H9 (cell line): ENCODE results near the gene LYSMD4. TPM values are rescaled to one million over a fixed set of nuclear protein-coding genes. Genes with fewer than 3 reads are reported as not detected.

Source experiments
- DNase-seq: peaks from one replicate; pipeline ENCODE4 v3.0.0-alpha.2; 2017
- H2AFZ ChIP-seq: one replicate; pipeline ENCODE4 v1.6.1; 2013; ENCODE audit warnings: mild to moderate bottlenecking, low read length, control low read depth, moderate library complexity
- H2AK5ac ChIP-seq: 2 replicates; pipeline ENCODE4 v1.6.1; 2013; ENCODE audit warnings: low read length, control low read depth, mixed read lengths; ENCODE audit not compliant: insufficient read length
- H2BK120ac ChIP-seq: one replicate; pipeline ENCODE4 v1.6.1; 2013; ENCODE audit warnings: low read depth, mild to moderate bottlenecking, low read length, control low read depth, inconsistent platforms; ENCODE audit not compliant: poor library complexity, severe bottlenecking
- H2BK12ac ChIP-seq: 2 replicates; pipeline ENCODE4 v1.6.1; 2013; ENCODE audit warnings: low read length, control low read depth, mixed read lengths, low read depth; ENCODE audit not compliant: insufficient read length
- H2BK15ac ChIP-seq: 2 replicates; pipeline ENCODE4 v1.6.1; 2013; ENCODE audit warnings: low read depth, low read length, control low read depth
- H2BK20ac ChIP-seq: one replicate; pipeline ENCODE4 v1.6.1; 2013; ENCODE audit warnings: low read depth, mild to moderate bottlenecking, low read length, control low read depth, inconsistent platforms; ENCODE audit not compliant: poor library complexity, severe bottlenecking
- H2BK5ac ChIP-seq: 2 replicates; pipeline ENCODE4 v1.6.1; 2013; ENCODE audit warnings: low read length, control low read depth, mixed read lengths; ENCODE audit not compliant: insufficient read length
- H3K14ac ChIP-seq: 2 replicates; pipeline ENCODE4 v1.6.1; 2013; ENCODE audit warnings: low read length, control low read depth; ENCODE audit not compliant: insufficient read depth
- H3K18ac ChIP-seq: 2 replicates; pipeline ENCODE4 v1.6.1; 2013; ENCODE audit warnings: low read depth, mild to moderate bottlenecking, mixed read lengths, low read length, control low read depth; ENCODE audit not compliant: insufficient read length
- H3K23ac ChIP-seq: 2 replicates; pipeline ENCODE4 v1.6.1; 2013; ENCODE audit warnings: low read length, control low read depth, mixed read lengths, low read depth; ENCODE audit not compliant: insufficient read length
- H3K23me2 ChIP-seq: 2 replicates; pipeline ENCODE4 v1.6.1; 2013; ENCODE audit warnings: low read depth, mild to moderate bottlenecking, mixed read lengths, low read length, control low read depth; ENCODE audit not compliant: insufficient read length, poor library complexity, severe bottlenecking
- H3K27ac ChIP-seq: 2 replicates; pipeline ENCODE4 v1.5.1; 2013; ENCODE audit warnings: low read length, control low read depth, mixed read lengths, low read depth; ENCODE audit not compliant: insufficient read length
- H3K27me3 ChIP-seq: 2 replicates; pipeline ENCODE4 v1.6.1; 2013; ENCODE audit warnings: low read length, control low read depth, inconsistent platforms; ENCODE audit not compliant: insufficient read depth
- H3K4ac ChIP-seq: 2 replicates; pipeline ENCODE4 v1.6.1; 2013; ENCODE audit warnings: low read depth, mild to moderate bottlenecking, control low read depth, inconsistent platforms, low read length, moderate library complexity
- H3K4me1 ChIP-seq: 2 replicates; pipeline ENCODE4 v1.6.1; 2013; ENCODE audit warnings: low read length, control low read depth, inconsistent platforms; ENCODE audit not compliant: insufficient read depth
- H3K4me2 ChIP-seq: 2 replicates; pipeline ENCODE4 v1.6.1; 2013; ENCODE audit warnings: low read length, control low read depth, mixed read lengths; ENCODE audit not compliant: insufficient read length, insufficient read depth
- H3K56ac ChIP-seq: 2 replicates; pipeline ENCODE4 v1.6.1; 2013; ENCODE audit warnings: low read depth, mild to moderate bottlenecking, mixed read lengths, low read length, control low read depth; ENCODE audit not compliant: insufficient read length
- H3K79me1 ChIP-seq: 2 replicates; pipeline ENCODE4 v1.6.1; 2013; ENCODE audit warnings: low read depth, mild to moderate bottlenecking, moderate library complexity, low read length, control low read depth, inconsistent platforms; ENCODE audit not compliant: insufficient read depth, poor library complexity, severe bottlenecking
- H3K79me2 ChIP-seq: 2 replicates; pipeline ENCODE4 v1.6.1; 2013; ENCODE audit warnings: low read length, control low read depth, inconsistent platforms; ENCODE audit not compliant: insufficient read depth
- H3K9ac ChIP-seq: 2 replicates; pipeline ENCODE4 v1.6.1; 2013; ENCODE audit warnings: low read length, control low read depth, mixed read lengths; ENCODE audit not compliant: insufficient read length; ENCODE audit errors: extremely low read depth
- H3K9me3 ChIP-seq: one replicate; pipeline ENCODE4 v1.6.1; 2013; ENCODE audit warnings: low read depth, low read length, inconsistent platforms; ENCODE audit not compliant: control insufficient read depth
- H3T11ph ChIP-seq: one replicate; pipeline ENCODE4 v1.6.1; 2013; ENCODE audit warnings: mild to moderate bottlenecking, low read length, control low read depth, inconsistent platforms
- H4K20me1 ChIP-seq: one replicate; pipeline ENCODE4 v1.6.1; 2013; ENCODE audit not compliant: control insufficient read depth, insufficient read length, insufficient read depth
- H4K5ac ChIP-seq: 2 replicates; pipeline ENCODE4 v1.6.1; 2013; ENCODE audit warnings: low read depth, mild to moderate bottlenecking, mixed read lengths, low read length, control low read depth; ENCODE audit not compliant: insufficient read length
- H4K8ac ChIP-seq: replicated peaks from 2 replicates; pipeline ENCODE4 v1.6.1; 2013; ENCODE audit warnings: low read length, control low read depth, mixed read lengths, low read depth; ENCODE audit not compliant: insufficient read length
- H4K91ac ChIP-seq: 2 replicates; pipeline ENCODE4 v1.6.1; 2013; ENCODE audit warnings: low read depth, mild to moderate bottlenecking, moderate library complexity, mixed read lengths, low read length, control low read depth; ENCODE audit not compliant: insufficient read length
- H3K27ac Mint-ChIP-seq, 3 experiments: 2 replicates in 2 of 3; 3 replicates in 1 of 3; pipeline ENCODE4 v1.8.0; 2020 to 2021; ENCODE audit warnings: mixed read lengths in 3 of 3, mild to moderate bottlenecking in 1 of 3, moderate library complexity in 1 of 3
- H3K27me3 Mint-ChIP-seq: 2 replicates; pipeline ENCODE4 v1.8.0; 2021; ENCODE audit warnings: low read depth, mild to moderate bottlenecking, moderate library complexity, mixed read lengths
- H3K36me3 Mint-ChIP-seq, 3 experiments: 2 replicates in 2 of 3; 3 replicates in 1 of 3; pipeline ENCODE4 v1.8.0; 2020 to 2021; ENCODE audit warnings: low read depth in 3 of 3, mixed read lengths in 3 of 3; ENCODE audit not compliant: insufficient read depth in 1 of 3
- H3K4me1 Mint-ChIP-seq, 2 experiments: 2 replicates each; pipeline ENCODE4 v1.8.0; 2020; ENCODE audit warnings: mixed read lengths in 2 of 2
- H3K4me3 Mint-ChIP-seq, 2 experiments: 2 replicates in 1 of 2; 3 replicates in 1 of 2; pipeline ENCODE4 v1.8.0; 2020 to 2021; ENCODE audit warnings: mild to moderate bottlenecking in 2 of 2, mixed read lengths in 2 of 2, moderate library complexity in 1 of 2
- H3K9me3 Mint-ChIP-seq, 2 experiments: 2 replicates in 1 of 2; 3 replicates in 1 of 2; pipeline ENCODE4 v1.8.0; 2020; ENCODE audit warnings: mild to moderate bottlenecking in 2 of 2, mixed read lengths in 2 of 2, moderate library complexity in 1 of 2
- WGBS: extraction: QIAGEN DNeasy Blood & Tissue Kit; methylation state at CpG from one replicate; pipeline ENCODE4 v1.1.7; 2013; ENCODE audit warnings: missing lambda C conversion rate, low lambda C conversion rate, mixed read lengths; ENCODE audit not compliant: insufficient read length; ENCODE audit errors: extremely low coverage; 5-methylcytosine and 5-hydroxymethylcytosine counted together
- total RNA-seq: library from RNA; stranded (reverse); gene quantifications from 2 replicates; pipeline ENCODE4 v1.2.1, GENCODE V29; 2021
- TF ChIP-seq, protein P1 (sequence below): fragments of 200-600 bp; sonication (generic); conservative IDR thresholded peaks from 3 replicates; pipeline ENCODE4 v1.8.0; 2021; ENCODE audit warnings: antibody characterized with exemption, mild to moderate bottlenecking

LYSMD4 gene
- total RNA-seq, 1 experiment from 2014 or later, result 10.0 TPM

DNA sequence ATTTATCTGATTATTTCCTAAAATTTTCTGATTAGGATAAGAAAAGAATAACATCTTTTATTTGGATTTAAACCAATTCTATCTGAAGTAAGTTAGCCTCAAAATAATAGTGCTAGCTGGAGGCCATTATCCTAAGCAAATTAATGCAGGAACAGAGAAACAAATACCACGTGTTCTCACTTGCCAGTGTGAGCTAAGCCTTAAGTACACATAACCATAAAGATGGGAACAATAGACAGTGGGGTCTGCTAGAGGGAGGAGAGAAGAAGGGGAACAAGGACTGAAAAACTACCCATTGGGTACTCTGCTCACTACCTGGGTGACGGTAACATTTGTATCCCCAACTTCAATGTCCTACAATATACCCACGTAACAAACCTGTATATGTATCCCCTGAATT lies 31.3 kb upstream of the LYSMD4 start:
- Histone ChIP-seq H2BK15ac (no peak overlapping the region), H2BK20ac (no peak overlapping the region), H2AK5ac (no peak overlapping the region), H3K4me2 (no peak overlapping the region), H3K14ac (no peak overlapping the region), H3K4ac (no peak overlapping the region), H3K79me1 (no peaks in the 10 kb centered on the region), H3K56ac (no peak overlapping the region), H2BK120ac (no peak overlapping the region), H3K27me3 (no peaks in the 10 kb centered on the region), H2AFZ (no peak overlapping the region), H4K5ac (no peak overlapping the region), H2BK5ac (no peak overlapping the region), H3K23me2 (no peaks in the 10 kb centered on the region), H3K9ac (no peak overlapping the region), H3K27ac (no peak overlapping the region), H3K23ac (no peak overlapping the region), H3K4me1 (no peaks in the 10 kb centered on the region), H2BK12ac (no peak overlapping the region), H4K20me1 (no peaks in the 10 kb centered on the region), H4K8ac (no peak overlapping the region), H3K9me3 (no peaks in the 10 kb centered on the region), H3K18ac (no peak overlapping the region), H3K79me2 (no peaks in the 10 kb centered on the region), H4K91ac (no peak overlapping the region), H3T11ph (no peak overlapping the region)
- Mint-ChIP-seq H3K4me1 (peaks cover 4 to 5% of the 10 kb centered on the region in 2 experiments; a peak in 3 of 4 replicates), H3K4me3 (no peak overlapping the region), H3K27ac (no peak overlapping the region), H3K9me3 (no peaks in the 10 kb centered on the region), H3K27me3 (no peaks in the 10 kb centered on the region; the same call in 1 of the 2 replicates), H3K36me3 (no peaks in the 10 kb centered on the region)
- TF ChIP-seq, protein P1, sequence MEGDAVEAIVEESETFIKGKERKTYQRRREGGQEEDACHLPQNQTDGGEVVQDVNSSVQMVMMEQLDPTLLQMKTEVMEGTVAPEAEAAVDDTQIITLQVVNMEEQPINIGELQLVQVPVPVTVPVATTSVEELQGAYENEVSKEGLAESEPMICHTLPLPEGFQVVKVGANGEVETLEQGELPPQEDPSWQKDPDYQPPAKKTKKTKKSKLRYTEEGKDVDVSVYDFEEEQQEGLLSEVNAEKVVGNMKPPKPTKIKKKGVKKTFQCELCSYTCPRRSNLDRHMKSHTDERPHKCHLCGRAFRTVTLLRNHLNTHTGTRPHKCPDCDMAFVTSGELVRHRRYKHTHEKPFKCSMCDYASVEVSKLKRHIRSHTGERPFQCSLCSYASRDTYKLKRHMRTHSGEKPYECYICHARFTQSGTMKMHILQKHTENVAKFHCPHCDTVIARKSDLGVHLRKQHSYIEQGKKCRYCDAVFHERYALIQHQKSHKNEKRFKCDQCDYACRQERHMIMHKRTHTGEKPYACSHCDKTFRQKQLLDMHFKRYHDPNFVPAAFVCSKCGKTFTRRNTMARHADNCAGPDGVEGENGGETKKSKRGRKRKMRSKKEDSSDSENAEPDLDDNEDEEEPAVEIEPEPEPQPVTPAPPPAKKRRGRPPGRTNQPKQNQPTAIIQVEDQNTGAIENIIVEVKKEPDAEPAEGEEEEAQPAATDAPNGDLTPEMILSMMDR, result no peak
- no CpG with 5 or more reads among the region's 3 CpGs for WGBS
- no peak for DNase-seq
